ENCODE data around the gene YDJC. TPM values are rescaled to one million over a fixed set of nuclear protein-coding genes. Genes with fewer than 3 reads are reported as not detected.

Gene YDJC
- total and polyA plus RNA-seq, 9 of the 15 experiments (the other 6 are each of a cell fraction or from before 2014, with no cell fraction given) = 13.5 to 871 (median 164) TPM

DNA sequence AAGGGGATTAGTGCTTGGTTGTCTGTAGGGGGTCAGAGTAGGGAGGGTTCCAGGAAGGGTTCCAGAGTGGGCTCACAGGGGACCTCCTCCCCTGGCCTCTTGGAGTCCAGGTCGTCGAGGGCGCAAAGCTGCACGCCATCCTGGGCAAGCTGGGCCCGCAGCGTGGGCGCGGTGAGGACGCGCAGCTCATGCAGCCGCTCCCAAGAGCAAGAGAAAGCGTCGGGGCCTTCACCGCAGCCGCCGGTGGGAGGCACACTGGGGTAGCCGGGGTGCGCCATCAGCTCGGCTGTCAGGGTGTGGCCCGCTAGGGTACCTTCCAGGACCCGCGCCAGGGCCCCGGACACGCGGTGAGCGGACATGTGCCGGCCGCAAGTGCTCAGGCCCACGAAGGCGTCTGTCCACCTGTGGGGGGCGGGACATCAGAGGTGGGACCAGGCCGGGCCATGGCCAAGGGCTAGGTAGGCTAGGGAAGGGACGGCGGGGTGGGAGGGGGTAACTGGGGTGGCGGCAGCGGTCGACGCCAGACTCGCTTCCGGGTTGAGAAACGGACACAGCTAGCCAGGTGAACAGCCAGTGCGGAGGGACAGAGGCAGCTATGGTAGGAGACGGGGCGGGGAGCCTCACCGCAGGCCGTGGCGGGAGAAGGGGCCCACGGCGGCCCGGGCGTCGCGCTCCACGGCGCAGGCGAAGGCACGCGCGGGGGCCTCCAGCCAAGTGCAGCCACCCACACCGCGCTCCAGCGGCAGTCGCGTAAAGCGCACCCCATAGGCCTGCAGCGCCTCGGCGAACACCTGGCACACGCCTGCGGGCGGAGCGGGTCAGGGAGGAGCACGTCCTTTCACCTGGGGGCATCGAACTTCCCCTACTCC is 1.2 kb downstream of the YDJC start (continued):
- TF ChIP-seq FOXP4 (CRISPR knock-in tag; IDR thresholded peaks at IDR 0.05; ENCODE audit: borderline replicate concordance) (no peak), ZNF512 (tag; IDR thresholded peaks at IDR 0.05) (no peak), RBM39 (optimal IDR thresholded peaks at IDR 0.05; ENCODE audit: low read depth, low read length) (no peak), ZNF395 (CRISPR knock-in tag; IDR thresholded peaks at IDR 0.05) (no peak), C11orf30 (IDR thresholded peaks at IDR 0.05; ENCODE audit: low read depth) (no peak), NELFE (IDR thresholded peaks at IDR 0.05; ENCODE audit: insufficient read depth, insufficient read length) (no peak), POLR2G (IDR thresholded peaks at IDR 0.05; ENCODE audit: low read depth, low read length) (no peak), NFATC3 (IDR thresholded peaks at IDR 0.05) (no peak), RBM25 (IDR thresholded peaks at IDR 0.05; ENCODE audit: low read depth, low read length, severe bottlenecking) (no peak), TEAD2 (tag; IDR thresholded peaks at IDR 0.05) (no peak), SLC30A9 (CRISPR knock-in tag; IDR thresholded peaks at IDR 0.05) (no peak), ZBTB7A (IDR thresholded peaks at IDR 0.05; ENCODE audit: borderline replicate concordance, control insufficient read depth, low read depth, low read length) (no peak), HDAC1 (IDR thresholded peaks at IDR 0.05) (no peak), SMC3 (conservative IDR thresholded peaks at IDR 0.05; ENCODE audit: insufficient read depth, low read depth, low read length) (peak; percentile 44; the same call in 1 of the 2 replicates), ZBTB8A (IDR thresholded peaks at IDR 0.05; ENCODE audit: partially characterized antibody) (no peak), ZEB2 (IDR thresholded peaks at IDR 0.05) (no peak), ILF3 (IDR thresholded peaks at IDR 0.05; ENCODE audit: borderline replicate concordance) (no peak), SIN3B (IDR thresholded peaks at IDR 0.05; ENCODE audit: low read depth) (no peak)
- TF ChIP-seq, protein P1, sequence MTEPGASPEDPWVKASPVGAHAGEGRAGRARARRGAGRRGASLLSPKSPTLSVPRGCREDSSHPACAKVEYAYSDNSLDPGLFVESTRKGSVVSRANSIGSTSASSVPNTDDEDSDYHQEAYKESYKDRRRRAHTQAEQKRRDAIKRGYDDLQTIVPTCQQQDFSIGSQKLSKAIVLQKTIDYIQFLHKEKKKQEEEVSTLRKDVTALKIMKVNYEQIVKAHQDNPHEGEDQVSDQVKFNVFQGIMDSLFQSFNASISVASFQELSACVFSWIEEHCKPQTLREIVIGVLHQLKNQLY (CRISPR knock-in tag; conservative IDR thresholded peaks at IDR 0.05) = peak in 1 of 2 experiments; percentile 69; a peak in 2 of 4 replicates
- TF ChIP-seq, protein P2, sequence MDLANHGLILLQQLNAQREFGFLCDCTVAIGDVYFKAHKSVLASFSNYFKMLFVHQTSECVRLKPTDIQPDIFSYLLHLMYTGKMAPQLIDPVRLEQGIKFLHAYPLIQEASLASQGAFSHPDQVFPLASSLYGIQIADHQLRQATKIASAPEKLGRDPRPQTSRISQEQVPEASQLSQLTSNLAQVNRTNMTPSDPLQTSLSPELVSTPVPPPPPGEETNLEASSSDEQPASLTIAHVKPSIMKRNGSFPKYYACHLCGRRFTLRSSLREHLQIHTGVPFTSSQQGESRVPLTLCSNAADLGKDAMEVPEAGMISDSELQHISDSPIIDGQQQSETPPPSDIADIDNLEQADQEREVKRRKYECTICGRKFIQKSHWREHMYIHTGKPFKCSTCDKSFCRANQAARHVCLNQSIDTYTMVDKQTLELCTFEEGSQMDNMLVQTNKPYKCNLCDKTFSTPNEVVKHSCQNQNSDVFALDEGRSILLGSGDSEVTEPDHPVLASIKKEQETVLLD (IDR thresholded peaks at IDR 0.05) = no peak

All from K562 (cell line).